OCI-LY3 (cell line): ENCODE measurements around the gene SIAH3.

Experiments
- CTCF ChIP-seq: fragments of 200-600, 300-600 bp; sonication (generic); IDR thresholded peaks from 2 replicates; pipeline ENCODE4 v1.5.1; 2014; ENCODE audit warnings: antibody characterized with exemption, low read length, low read depth
- EZH2phosphoT487 ChIP-seq: fragments of 200-600 bp; shearing (Covaris generic); IDR thresholded peaks from 2 replicates; pipeline ENCODE4 v1.6.1; 2018; ENCODE audit warnings: antibody characterized with exemption, mixed run types, low read depth

GRCh38 chr13:45833242-45833641 lies 18.3 kb downstream of the SIAH3 start:
- TF ChIP-seq CTCF (no peak), EZH2phosphoT487 (no peak)
